BE2C (cell line): ENCODE measurements around the gene EML4.

Experiments used
- DNase-seq: peaks from one replicate; pipeline ENCODE4 v3.0.0-alpha.2; 2020
- H3K27me3 ChIP-seq: fragments of 250-450 bp; sonication (Bioruptor Pico); 2 replicates; pipeline ENCODE4 v1.5.1; 2020; ENCODE audit warnings: mild to moderate bottlenecking
- H3K36me3 ChIP-seq: fragments of 250-450 bp; sonication (Bioruptor Pico); 2 replicates; pipeline ENCODE4 v1.5.1; 2020; ENCODE audit warnings: mild to moderate bottlenecking
- H3K4me1 ChIP-seq: fragments of 250-450 bp; sonication (Bioruptor Pico); 2 replicates; pipeline ENCODE4 v1.5.1; 2020
- H3K4me3 ChIP-seq: 2 replicates; pipeline ENCODE4 v1.5.1; 2011; ENCODE audit warnings: low read depth, low read length
- H3K9me3 ChIP-seq: fragments of 250-450 bp; sonication (Bioruptor Pico); 2 replicates; pipeline ENCODE4 v1.5.1; 2020
- TF ChIP-seq, protein P1 (sequence below): IDR thresholded peaks from 2 replicates; pipeline ENCODE4 v1.5.1; 2012; ENCODE audit warnings: mild to moderate bottlenecking, low read depth, low read length

Gene EML4

DNA sequence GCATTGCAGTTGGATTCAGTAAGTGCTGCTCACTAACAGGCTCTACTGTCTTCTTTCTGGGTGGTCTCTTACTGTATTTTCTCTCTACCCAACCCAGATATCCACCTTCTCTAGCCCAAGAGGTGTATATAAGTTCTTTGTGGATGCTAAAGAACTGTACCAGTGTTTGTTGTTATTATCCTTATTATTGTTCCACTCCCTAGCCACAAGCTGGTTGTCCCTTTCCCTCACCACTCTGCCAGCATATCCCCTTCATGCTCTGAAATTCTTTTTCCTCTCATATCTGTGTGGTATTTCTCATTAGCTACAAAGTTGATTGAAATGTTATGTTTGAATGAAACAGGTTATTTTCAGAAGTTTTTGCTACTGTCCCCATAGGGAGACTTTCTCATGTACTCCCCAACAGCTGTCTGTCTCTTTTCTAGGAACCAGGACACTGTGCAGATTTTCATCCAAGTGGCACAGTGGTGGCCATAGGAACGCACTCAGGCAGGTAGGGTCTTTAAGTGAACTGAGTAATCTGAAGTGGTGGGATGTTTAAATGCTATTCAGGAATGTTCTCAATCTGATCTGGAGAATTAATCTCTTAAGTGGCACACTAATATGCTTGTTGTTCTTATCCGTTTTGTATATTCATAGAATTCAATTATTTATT, 135.0 kb downstream of the EML4 start:
- DNase-seq, result no peak
- peaks cover 84% of the 10 kb centered on the region for H3K36me3 ChIP-seq

DNA sequence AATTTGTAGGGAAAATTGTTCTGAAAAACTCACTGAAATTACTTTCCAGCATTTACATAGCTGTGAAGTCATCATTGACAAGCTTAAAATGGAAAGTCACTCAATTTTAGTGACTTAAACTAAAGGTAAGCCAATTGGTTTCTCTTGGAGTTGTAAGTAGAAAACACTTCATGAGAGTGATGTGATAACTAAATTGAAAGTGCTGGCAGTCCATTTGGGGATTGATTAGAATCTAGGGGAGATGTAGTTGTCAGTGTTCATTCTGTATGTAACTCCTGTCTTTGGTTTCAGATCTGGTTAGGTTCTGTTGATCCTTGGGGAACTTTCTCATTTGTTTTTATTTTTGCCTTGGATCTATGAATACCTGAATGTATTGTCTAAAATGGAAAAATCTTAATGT, 138.0 kb downstream of the EML4 start:
- H3K9me3 ChIP-seq, result no peaks in the 10 kb centered on the region
- no peak for DNase-seq
- no peaks in the 10 kb centered on the region; the same call in 1 of the 2 replicates for H3K4me1 ChIP-seq
- H3K27me3 ChIP-seq, result no peaks in the 10 kb centered on the region
- peaks cover 61% of the 10 kb centered on the region for H3K36me3 ChIP-seq
- TF ChIP-seq, protein P1, sequence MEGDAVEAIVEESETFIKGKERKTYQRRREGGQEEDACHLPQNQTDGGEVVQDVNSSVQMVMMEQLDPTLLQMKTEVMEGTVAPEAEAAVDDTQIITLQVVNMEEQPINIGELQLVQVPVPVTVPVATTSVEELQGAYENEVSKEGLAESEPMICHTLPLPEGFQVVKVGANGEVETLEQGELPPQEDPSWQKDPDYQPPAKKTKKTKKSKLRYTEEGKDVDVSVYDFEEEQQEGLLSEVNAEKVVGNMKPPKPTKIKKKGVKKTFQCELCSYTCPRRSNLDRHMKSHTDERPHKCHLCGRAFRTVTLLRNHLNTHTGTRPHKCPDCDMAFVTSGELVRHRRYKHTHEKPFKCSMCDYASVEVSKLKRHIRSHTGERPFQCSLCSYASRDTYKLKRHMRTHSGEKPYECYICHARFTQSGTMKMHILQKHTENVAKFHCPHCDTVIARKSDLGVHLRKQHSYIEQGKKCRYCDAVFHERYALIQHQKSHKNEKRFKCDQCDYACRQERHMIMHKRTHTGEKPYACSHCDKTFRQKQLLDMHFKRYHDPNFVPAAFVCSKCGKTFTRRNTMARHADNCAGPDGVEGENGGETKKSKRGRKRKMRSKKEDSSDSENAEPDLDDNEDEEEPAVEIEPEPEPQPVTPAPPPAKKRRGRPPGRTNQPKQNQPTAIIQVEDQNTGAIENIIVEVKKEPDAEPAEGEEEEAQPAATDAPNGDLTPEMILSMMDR, result no peak
- H3K4me3 ChIP-seq, result no peak overlapping the region

More for the DNA sequence above, 135.0 kb downstream of the EML4 start:
- no peaks in the 10 kb centered on the region; the same call in 1 of the 2 replicates for H3K4me1 ChIP-seq
- H3K4me3 ChIP-seq, result no peak overlapping the region
- no peaks in the 10 kb centered on the region for H3K27me3 ChIP-seq
- TF ChIP-seq, protein P1, result no peak
- H3K9me3 ChIP-seq, result no peaks in the 10 kb centered on the region

DNA sequence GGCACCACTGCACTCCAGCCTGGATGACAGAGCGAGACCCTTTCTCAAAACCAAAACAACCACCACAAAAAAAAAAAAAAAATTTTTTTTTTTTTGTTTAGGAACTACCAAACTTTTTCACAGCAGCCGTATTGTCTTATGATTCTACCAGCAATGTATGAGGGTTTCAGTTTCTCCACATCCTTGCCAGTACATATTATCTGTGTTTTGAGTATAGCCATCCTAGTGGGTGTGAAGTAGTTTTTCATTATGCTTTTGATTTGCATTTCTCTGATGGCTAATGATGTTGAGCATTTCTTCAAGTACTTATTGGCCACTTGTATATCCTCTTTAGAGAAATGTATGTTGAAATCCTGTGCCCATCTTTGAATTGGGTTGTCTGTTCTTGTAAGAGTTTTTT, 140.2 kb downstream of the EML4 start:
- H3K9me3 ChIP-seq, result no peaks in the 10 kb centered on the region
- peaks cover 41% of the 10 kb centered on the region for H3K36me3 ChIP-seq
- TF ChIP-seq, protein P1, result no peak

DNA sequence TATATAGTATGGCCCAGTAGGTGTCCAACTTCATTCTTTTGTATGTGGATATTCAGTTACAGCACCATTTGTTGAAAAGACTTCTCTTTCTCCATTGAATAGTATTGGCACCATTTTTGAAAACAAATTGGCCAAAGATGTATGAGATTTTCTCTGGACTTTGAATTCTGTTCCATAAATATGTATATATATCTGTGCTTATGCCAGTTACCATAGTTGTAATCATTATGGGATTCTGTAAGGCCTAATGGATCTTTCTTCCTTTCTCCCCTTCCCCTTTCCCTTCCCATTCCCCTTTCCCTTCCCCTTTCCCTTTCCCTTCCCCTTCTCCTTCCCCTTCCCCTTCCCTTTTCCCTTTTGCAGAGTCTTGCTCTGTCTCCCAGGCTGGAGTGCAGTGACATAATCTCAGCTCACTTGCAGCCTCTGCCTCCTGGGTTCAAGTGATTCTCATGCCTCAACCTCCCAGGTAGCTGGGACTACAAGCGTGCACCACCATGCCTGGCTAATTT, 140.9 kb downstream of the EML4 start:
- Histone ChIP-seq H3K9me3 (no peaks in the 10 kb centered on the region), H3K36me3 (peaks cover 34% of the 10 kb centered on the region), H3K4me3 (no peak overlapping the region), H3K4me1 (no peaks in the 10 kb centered on the region; the same call in 1 of the 2 replicates), H3K27me3 (no peaks in the 10 kb centered on the region)
- DNase-seq, result no peak
- TF ChIP-seq, protein P1, result no peak

More for the DNA sequence above, 140.2 kb downstream of the EML4 start:
- H3K4me1 ChIP-seq, result no peaks in the 10 kb centered on the region; the same call in 1 of the 2 replicates
- no peaks in the 10 kb centered on the region for H3K27me3 ChIP-seq
- DNase-seq, result no peak
- H3K4me3 ChIP-seq, result no peak overlapping the region

DNA sequence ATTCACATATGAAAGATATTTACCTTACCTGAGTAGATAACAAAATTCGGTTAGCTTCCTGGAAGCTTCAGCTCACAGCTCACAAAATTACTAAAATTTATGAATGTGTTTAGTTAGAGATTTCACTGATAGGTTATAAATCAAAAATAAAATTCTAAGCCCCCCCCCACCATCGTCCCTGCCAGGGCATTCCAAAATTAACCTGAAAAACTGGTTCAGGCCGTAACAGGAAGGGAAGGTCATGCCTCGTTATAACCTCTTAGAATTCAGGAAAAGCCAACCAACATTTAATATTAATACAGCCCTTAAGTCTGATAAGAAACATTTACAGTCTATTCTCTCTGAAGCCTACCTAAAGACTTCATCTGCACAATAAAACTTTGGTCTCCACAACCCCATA, 143.0 kb downstream of the EML4 start:
- H3K36me3 ChIP-seq, result peaks cover 29% of the 10 kb centered on the region
- H3K4me1 ChIP-seq, result no peaks in the 10 kb centered on the region
- TF ChIP-seq, protein P1, result no peak
- no peak overlapping the region for H3K4me3 ChIP-seq
- H3K27me3 ChIP-seq, result no peaks in the 10 kb centered on the region
- H3K9me3 ChIP-seq, result no peaks in the 10 kb centered on the region
- no peak for DNase-seq

DNA sequence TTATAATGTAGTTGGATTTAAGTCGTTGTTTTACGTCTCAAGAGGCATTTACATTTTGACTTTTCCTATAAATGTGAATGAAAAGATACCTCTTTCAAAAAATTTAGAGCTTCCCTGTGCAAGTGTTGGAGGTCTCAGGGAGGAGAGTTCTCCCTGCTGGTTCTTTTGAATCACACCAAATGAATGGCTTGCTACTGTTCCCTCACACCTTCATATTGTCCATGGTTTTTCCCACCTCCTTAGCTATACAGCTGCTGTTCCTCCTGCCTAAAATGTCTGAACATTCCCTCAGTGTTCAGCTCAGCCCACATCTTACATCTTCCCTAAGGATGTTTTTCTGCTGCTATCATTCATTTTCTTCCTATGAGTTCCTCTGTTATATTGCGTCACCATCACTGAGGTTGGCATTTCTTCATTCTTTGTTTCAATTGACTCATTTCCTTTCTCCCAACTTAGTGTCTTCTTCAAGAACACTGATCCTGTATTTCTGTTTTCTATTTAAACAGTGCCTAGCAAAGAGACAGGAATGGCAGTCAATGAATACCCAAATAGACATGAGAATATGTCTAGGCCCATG, 145.8 kb downstream of the EML4 start:
- H3K36me3 ChIP-seq, result peaks cover 30% of the 10 kb centered on the region
- TF ChIP-seq, protein P1, result no peak
- no peaks in the 10 kb centered on the region for H3K4me1 ChIP-seq
- no peak for DNase-seq
- no peak overlapping the region for H3K4me3 ChIP-seq
- no peaks in the 10 kb centered on the region for H3K9me3 ChIP-seq
- no peaks in the 10 kb centered on the region for H3K27me3 ChIP-seq
